ENCODE measurements around the gene PEA15.

Gene PEA15

DNA sequence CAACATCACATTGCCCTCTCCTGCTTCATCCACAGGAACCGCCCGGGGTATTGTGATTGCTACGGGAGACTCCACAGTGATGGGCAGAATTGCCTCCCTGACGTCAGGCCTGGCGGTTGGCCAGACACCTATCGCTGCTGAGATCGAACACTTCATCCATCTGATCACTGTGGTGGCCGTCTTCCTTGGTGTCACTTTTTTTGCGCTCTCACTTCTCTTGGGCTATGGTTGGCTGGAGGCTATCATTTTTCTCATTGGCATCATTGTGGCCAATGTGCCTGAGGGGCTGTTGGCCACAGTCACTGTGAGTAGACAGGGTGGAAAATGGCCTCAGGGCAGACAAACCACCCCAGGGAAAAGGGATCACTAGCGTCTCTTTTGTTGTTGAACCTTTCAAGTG, 41.1 kb upstream of the PEA15 start:
- ATAC-seq = no peak
- TF ChIP-seq TCF4 (CRISPR knock-in tag; IDR thresholded peaks at IDR 0.05; ENCODE audit: borderline replicate concordance) (no peak), ISL1 (CRISPR knock-in tag; IDR thresholded peaks at IDR 0.05) (no peak)

DNA sequence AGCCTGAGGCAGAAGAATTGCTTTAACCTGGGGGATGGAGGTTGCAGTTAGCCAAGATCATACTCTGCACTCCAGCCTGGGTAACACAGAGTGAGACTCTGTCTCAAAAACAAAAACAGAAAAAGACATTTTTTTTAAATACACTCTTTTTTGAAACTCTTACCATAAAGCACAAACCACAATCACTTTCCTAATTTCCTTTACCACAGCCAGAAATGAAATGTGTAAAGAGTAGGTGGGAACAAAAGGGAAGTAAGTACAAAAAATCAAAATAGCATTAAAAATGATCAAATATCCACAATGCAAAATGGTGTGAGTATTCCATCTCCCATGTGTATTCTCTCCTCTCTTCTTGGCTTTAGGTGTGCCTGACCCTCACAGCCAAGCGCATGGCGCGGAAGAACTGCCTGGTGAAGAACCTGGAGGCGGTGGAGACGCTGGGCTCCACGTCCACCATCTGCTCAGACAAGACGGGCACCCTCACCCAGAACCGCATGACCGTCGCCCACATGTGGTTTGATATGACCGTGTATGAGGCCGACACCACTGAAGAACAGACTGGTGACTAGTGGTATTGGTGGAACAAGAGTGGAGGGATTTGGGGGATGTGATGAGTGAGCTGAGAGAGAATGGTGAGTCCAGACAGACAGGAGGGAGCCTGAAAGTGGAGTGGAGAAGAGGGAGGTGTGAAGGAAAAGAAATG, 38.9 kb upstream of the PEA15 start:
- TF ChIP-seq PPARA (CRISPR knock-in tag; IDR thresholded peaks at IDR 0.05; ENCODE audit: borderline replicate concordance) = no peak
- no peak for TF ChIP-seq ZNF565 (CRISPR knock-in tag; conservative IDR thresholded peaks at IDR 0.05; ENCODE audit: low read depth)
- ATAC-seq = no peak

DNA sequence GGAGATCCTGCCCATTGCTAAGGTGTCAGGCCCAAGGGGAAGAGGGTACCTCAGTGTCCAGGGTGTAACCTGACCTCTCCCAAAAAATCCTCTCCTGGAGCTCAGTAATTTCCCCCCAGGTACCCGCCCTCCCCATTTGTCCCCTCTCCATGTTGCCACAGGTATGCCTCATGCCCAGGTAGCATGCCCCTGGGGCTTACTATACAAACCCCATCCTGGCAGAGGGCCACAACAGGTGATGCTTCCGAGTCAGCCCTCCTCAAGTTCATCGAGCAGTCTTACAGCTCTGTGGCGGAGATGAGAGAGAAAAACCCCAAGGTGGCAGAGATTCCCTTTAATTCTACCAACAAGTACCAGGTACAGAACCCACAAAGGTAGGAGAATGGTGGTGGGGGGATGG, 38.1 kb upstream of the PEA15 start:
- no peak for ATAC-seq
- no peak for TF ChIP-seq ZNF565 (CRISPR knock-in tag; conservative IDR thresholded peaks at IDR 0.05; ENCODE audit: low read depth)
- no peak for TF ChIP-seq ZNF8 (CRISPR knock-in tag; IDR thresholded peaks at IDR 0.05)
- TF ChIP-seq, protein P1, sequence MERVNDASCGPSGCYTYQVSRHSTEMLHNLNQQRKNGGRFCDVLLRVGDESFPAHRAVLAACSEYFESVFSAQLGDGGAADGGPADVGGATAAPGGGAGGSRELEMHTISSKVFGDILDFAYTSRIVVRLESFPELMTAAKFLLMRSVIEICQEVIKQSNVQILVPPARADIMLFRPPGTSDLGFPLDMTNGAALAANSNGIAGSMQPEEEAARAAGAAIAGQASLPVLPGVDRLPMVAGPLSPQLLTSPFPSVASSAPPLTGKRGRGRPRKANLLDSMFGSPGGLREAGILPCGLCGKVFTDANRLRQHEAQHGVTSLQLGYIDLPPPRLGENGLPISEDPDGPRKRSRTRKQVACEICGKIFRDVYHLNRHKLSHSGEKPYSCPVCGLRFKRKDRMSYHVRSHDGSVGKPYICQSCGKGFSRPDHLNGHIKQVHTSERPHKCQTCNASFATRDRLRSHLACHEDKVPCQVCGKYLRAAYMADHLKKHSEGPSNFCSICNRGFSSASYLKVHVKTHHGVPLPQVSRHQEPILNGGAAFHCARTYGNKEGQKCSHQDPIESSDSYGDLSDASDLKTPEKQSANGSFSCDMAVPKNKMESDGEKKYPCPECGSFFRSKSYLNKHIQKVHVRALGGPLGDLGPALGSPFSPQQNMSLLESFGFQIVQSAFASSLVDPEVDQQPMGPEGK (CRISPR knock-in tag; IDR thresholded peaks at IDR 0.05; ENCODE audit: borderline replicate concordance) = no peak
- TF ChIP-seq SNAI2 (CRISPR knock-in tag; IDR thresholded peaks at IDR 0.05) = no peak
- TF ChIP-seq, protein P2, sequence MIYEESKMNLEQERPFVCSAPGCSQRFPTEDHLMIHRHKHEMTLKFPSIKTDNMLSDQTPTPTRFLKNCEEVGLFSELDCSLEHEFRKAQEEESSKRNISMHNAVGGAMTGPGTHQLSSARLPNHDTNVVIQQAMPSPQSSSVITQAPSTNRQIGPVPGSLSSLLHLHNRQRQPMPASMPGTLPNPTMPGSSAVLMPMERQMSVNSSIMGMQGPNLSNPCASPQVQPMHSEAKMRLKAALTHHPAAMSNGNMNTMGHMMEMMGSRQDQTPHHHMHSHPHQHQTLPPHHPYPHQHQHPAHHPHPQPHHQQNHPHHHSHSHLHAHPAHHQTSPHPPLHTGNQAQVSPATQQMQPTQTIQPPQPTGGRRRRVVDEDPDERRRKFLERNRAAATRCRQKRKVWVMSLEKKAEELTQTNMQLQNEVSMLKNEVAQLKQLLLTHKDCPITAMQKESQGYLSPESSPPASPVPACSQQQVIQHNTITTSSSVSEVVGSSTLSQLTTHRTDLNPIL (CRISPR knock-in tag; IDR thresholded peaks at IDR 0.05; ENCODE audit: low read depth) = no peak

DNA sequence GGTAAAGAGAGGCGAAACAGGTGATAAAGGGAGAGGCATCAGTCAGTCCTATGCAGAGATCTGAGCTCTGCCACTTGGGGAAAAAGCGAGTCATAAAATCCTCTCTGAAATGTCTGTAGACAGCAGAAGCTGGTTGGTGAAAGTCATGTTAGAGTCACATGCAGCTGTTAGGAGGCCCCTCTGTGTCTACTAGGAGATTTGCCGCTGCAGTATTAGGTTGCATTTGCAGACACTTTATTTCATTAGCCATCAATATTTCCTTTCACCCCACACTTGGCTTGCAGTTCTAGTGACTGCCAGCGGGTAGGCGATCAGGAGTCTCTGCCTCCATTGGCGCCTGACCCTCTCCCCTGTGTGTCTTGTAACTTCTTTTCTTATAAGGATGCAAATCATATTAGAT, 37.6 kb upstream of the PEA15 start:
- ATAC-seq = peak; percentile 39
- TF ChIP-seq ZNF70 (CRISPR knock-in tag; IDR thresholded peaks at IDR 0.05) (no peak), OSR1 (CRISPR knock-in tag; IDR thresholded peaks at IDR 0.05) (no peak), ZC3H10 (CRISPR knock-in tag; IDR thresholded peaks at IDR 0.05) (no peak), PPARA (CRISPR knock-in tag; IDR thresholded peaks at IDR 0.05; ENCODE audit: borderline replicate concordance) (no peak), CSDC2 (CRISPR knock-in tag; IDR thresholded peaks at IDR 0.05) (no peak), TOX (CRISPR knock-in tag; IDR thresholded peaks at IDR 0.05; ENCODE audit: borderline replicate concordance) (no peak), GLIS3 (CRISPR knock-in tag; IDR thresholded peaks at IDR 0.05) (no peak), ARNTL (CRISPR knock-in tag; IDR thresholded peaks at IDR 0.05; ENCODE audit: borderline replicate concordance, low read depth) (no peak), ZFP30 (CRISPR knock-in tag; IDR thresholded peaks at IDR 0.05) (no peak), ZNF565 (CRISPR knock-in tag; conservative IDR thresholded peaks at IDR 0.05; ENCODE audit: low read depth) (no peak), BACH2 (CRISPR knock-in tag; IDR thresholded peaks at IDR 0.05; ENCODE audit: borderline replicate concordance) (no peak), ZFP3 (CRISPR knock-in tag; IDR thresholded peaks at IDR 0.05) (no peak), RARB (CRISPR knock-in tag; IDR thresholded peaks at IDR 0.05) (no peak), ESRRG (CRISPR knock-in tag; IDR thresholded peaks at IDR 0.05) (no peak)
- TF ChIP-seq, protein P1 (CRISPR knock-in tag; IDR thresholded peaks at IDR 0.05; ENCODE audit: borderline replicate concordance) = no peak
- TF ChIP-seq, protein P3, sequence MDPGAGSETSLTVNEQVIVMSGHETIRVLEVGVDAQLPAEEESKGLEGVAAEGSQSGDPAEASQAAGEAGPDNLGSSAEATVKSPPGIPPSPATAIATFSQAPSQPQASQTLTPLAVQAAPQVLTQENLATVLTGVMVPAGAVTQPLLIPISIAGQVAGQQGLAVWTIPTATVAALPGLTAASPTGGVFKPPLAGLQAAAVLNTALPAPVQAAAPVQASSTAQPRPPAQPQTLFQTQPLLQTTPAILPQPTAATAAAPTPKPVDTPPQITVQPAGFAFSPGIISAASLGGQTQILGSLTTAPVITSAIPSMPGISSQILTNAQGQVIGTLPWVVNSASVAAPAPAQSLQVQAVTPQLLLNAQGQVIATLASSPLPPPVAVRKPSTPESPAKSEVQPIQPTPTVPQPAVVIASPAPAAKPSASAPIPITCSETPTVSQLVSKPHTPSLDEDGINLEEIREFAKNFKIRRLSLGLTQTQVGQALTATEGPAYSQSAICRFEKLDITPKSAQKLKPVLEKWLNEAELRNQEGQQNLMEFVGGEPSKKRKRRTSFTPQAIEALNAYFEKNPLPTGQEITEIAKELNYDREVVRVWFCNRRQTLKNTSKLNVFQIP (CRISPR knock-in tag; IDR thresholded peaks at IDR 0.05; ENCODE audit: borderline replicate concordance, low read depth) = no peak

DNA sequence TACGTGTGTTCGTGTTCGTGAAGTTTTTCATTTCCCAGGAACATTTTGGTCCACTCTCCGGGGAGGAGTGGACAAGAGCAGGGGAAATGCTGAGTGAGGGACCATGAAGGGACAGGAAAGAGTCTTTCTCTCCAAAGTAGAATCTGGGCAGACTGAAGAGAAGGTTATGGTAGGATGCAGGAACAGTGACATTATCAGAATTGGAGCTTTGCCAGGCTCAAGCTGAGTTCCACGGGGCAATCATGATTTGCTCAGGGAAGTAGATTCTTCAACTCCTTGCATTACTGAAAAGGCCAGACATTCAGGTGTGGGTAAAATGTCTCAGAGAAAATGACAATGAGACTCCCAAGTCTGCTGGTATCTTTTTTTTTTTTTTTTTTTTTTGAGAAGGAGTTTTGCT, 37.2 kb upstream of the PEA15 start:
- no peak for ATAC-seq
- TF ChIP-seq GLIS3 (CRISPR knock-in tag; IDR thresholded peaks at IDR 0.05) (no peak), ZNF565 (CRISPR knock-in tag; conservative IDR thresholded peaks at IDR 0.05; ENCODE audit: low read depth) (no peak), CSDC2 (CRISPR knock-in tag; IDR thresholded peaks at IDR 0.05) (no peak), ARNTL (CRISPR knock-in tag; IDR thresholded peaks at IDR 0.05; ENCODE audit: borderline replicate concordance, low read depth) (no peak), ESRRG (CRISPR knock-in tag; IDR thresholded peaks at IDR 0.05) (no peak), PPARA (CRISPR knock-in tag; IDR thresholded peaks at IDR 0.05; ENCODE audit: borderline replicate concordance) (no peak), ZNF70 (CRISPR knock-in tag; IDR thresholded peaks at IDR 0.05) (no peak), ZC3H10 (CRISPR knock-in tag; IDR thresholded peaks at IDR 0.05) (no peak), ISL1 (CRISPR knock-in tag; IDR thresholded peaks at IDR 0.05) (no peak), SNAI2 (CRISPR knock-in tag; IDR thresholded peaks at IDR 0.05) (no peak)
- TF ChIP-seq, protein P4, sequence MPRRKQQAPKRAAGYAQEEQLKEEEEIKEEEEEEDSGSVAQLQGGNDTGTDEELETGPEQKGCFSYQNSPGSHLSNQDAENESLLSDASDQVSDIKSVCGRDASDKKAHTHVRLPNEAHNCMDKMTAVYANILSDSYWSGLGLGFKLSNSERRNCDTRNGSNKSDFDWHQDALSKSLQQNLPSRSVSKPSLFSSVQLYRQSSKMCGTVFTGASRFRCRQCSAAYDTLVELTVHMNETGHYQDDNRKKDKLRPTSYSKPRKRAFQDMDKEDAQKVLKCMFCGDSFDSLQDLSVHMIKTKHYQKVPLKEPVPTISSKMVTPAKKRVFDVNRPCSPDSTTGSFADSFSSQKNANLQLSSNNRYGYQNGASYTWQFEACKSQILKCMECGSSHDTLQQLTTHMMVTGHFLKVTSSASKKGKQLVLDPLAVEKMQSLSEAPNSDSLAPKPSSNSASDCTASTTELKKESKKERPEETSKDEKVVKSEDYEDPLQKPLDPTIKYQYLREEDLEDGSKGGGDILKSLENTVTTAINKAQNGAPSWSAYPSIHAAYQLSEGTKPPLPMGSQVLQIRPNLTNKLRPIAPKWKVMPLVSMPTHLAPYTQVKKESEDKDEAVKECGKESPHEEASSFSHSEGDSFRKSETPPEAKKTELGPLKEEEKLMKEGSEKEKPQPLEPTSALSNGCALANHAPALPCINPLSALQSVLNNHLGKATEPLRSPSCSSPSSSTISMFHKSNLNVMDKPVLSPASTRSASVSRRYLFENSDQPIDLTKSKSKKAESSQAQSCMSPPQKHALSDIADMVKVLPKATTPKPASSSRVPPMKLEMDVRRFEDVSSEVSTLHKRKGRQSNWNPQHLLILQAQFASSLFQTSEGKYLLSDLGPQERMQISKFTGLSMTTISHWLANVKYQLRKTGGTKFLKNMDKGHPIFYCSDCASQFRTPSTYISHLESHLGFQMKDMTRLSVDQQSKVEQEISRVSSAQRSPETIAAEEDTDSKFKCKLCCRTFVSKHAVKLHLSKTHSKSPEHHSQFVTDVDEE (CRISPR knock-in tag; IDR thresholded peaks at IDR 0.05) = no peak
- TF ChIP-seq, protein P5, sequence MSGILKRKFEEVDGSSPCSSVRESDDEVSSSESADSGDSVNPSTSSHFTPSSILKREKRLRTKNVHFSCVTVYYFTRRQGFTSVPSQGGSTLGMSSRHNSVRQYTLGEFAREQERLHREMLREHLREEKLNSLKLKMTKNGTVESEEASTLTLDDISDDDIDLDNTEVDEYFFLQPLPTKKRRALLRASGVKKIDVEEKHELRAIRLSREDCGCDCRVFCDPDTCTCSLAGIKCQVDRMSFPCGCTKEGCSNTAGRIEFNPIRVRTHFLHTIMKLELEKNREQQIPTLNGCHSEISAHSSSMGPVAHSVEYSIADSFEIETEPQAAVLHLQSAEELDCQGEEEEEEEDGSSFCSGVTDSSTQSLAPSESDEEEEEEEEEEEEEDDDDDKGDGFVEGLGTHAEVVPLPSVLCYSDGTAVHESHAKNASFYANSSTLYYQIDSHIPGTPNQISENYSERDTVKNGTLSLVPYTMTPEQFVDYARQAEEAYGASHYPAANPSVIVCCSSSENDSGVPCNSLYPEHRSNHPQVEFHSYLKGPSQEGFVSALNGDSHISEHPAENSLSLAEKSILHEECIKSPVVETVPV (CRISPR knock-in tag; IDR thresholded peaks at IDR 0.05) = no peak
